HepG2 (cell line): ENCODE data around the gene BCAR3. TPM values are rescaled to one million over a fixed set of nuclear protein-coding genes. Genes with fewer than 3 reads are reported as not detected.

Experiments used
- FOXA3 ChIP-seq: IDR thresholded peaks from 2 replicates; pipeline ENCODE4 v1.6.1; 2016; ENCODE audit warnings: missing genetic modification reagents, missing compliant biosample characterization
- FOXO1 ChIP-seq: sonication (generic); formaldehyde crosslinking; IDR thresholded peaks from 2 replicates; pipeline ENCODE4 v1.4.0; 2020; ENCODE audit warnings: missing genetic modification reagents
- HNRNPUL1 ChIP-seq: fragments of 200-400 bp; formaldehyde crosslinking; IDR thresholded peaks from 2 replicates; pipeline ENCODE4 v1.6.1; 2017; ENCODE audit warnings: low read depth, mild to moderate bottlenecking, low read length, moderate library complexity
- IKZF5 ChIP-seq: IDR thresholded peaks from 2 replicates; pipeline ENCODE4 v1.6.1; 2018; ENCODE audit warnings: missing genetic modification reagents, mild to moderate bottlenecking, missing compliant biosample characterization
- KLF12 ChIP-seq: sonication (generic); formaldehyde crosslinking; IDR thresholded peaks from 2 replicates; pipeline ENCODE4 v1.4.0; 2020; ENCODE audit warnings: missing genetic modification reagents, borderline replicate concordance
- KLF9 ChIP-seq: IDR thresholded peaks from 2 replicates; pipeline ENCODE4 v1.6.1; 2016; ENCODE audit warnings: low read depth
- MED1 ChIP-seq: sonication (generic); formaldehyde crosslinking; IDR thresholded peaks from 2 replicates; pipeline ENCODE4 v1.4.0; 2020; ENCODE audit warnings: missing genetic modification reagents
- MED13 ChIP-seq: sonication (generic); formaldehyde crosslinking; IDR thresholded peaks from 2 replicates; pipeline ENCODE4 v1.5.0; 2020; ENCODE audit warnings: missing genetic modification reagents
- MTA1 ChIP-seq: sonication (generic); formaldehyde crosslinking; IDR thresholded peaks from 2 replicates; pipeline ENCODE4 v1.4.0; 2020; ENCODE audit warnings: missing genetic modification reagents, mild to moderate bottlenecking, borderline replicate concordance
- NFYB ChIP-seq: sonication (generic); formaldehyde crosslinking; IDR thresholded peaks from 2 replicates; pipeline ENCODE4 v1.4.0; 2020; ENCODE audit warnings: missing genetic modification reagents
- SMARCE1 ChIP-seq: fragments of 450-650 bp; IDR thresholded peaks from 2 replicates; pipeline ENCODE4 v1.6.1; 2017; ENCODE audit warnings: borderline replicate concordance
- SPEN ChIP-seq: sonication (generic); formaldehyde crosslinking; IDR thresholded peaks from 2 replicates; pipeline ENCODE4 v1.5.1; 2020; ENCODE audit warnings: low read depth, mild to moderate bottlenecking, missing genetic modification reagents
- XBP1 ChIP-seq: sonication (generic); formaldehyde crosslinking; IDR thresholded peaks from 2 replicates; pipeline ENCODE4 v1.5.0; 2020; ENCODE audit warnings: missing genetic modification reagents
- ZFP36L2 ChIP-seq: sonication (generic); formaldehyde crosslinking; IDR thresholded peaks from 2 replicates; pipeline ENCODE4 v1.4.0; 2020; ENCODE audit warnings: missing genetic modification reagents
- ZFY ChIP-seq: sonication (generic); formaldehyde crosslinking; IDR thresholded peaks from 2 replicates; pipeline ENCODE4 v1.4.0; 2020; ENCODE audit warnings: missing genetic modification reagents
- ZMYM2 ChIP-seq: sonication (generic); formaldehyde crosslinking; IDR thresholded peaks from 2 replicates; pipeline ENCODE4 v1.8.0; 2022; ENCODE audit warnings: mild to moderate bottlenecking, missing genetic modification reagents
- ZNF124 ChIP-seq: sonication (generic); formaldehyde crosslinking; IDR thresholded peaks from 2 replicates; pipeline ENCODE4 v1.4.0; 2020; ENCODE audit warnings: missing genetic modification reagents
- ZNF160 ChIP-seq: sonication (generic); formaldehyde crosslinking; IDR thresholded peaks from 2 replicates; pipeline ENCODE4 v1.8.0; 2022; ENCODE audit warnings: mild to moderate bottlenecking, inconsistent platforms, missing genetic modification reagents
- ZNF274 ChIP-seq: sonication (generic); formaldehyde crosslinking; IDR thresholded peaks from 2 replicates; pipeline ENCODE4 v1.5.1; 2020; ENCODE audit warnings: mild to moderate bottlenecking, missing genetic modification reagents
- ZNF326 ChIP-seq: sonication (generic); formaldehyde crosslinking; IDR thresholded peaks from 2 replicates; pipeline ENCODE4 v1.4.0; 2020; ENCODE audit warnings: missing genetic modification reagents, borderline replicate concordance
- ZNF431 ChIP-seq: sonication (generic); formaldehyde crosslinking; IDR thresholded peaks from 2 replicates; pipeline ENCODE4 v1.9.0; 2022; ENCODE audit warnings: missing genetic modification reagents, low read depth, mild to moderate bottlenecking, borderline replicate concordance
- ZNF547 ChIP-seq: sonication (generic); formaldehyde crosslinking; IDR thresholded peaks from 2 replicates; pipeline ENCODE4 v1.5.1; 2020; ENCODE audit warnings: mild to moderate bottlenecking, missing genetic modification reagents
- ZNF580 ChIP-seq: IDR thresholded peaks from 2 replicates; pipeline ENCODE4 v1.6.1; 2016; ENCODE audit warnings: low read depth, borderline replicate concordance
- ZNF616 ChIP-seq: sonication (generic); formaldehyde crosslinking; IDR thresholded peaks from 2 replicates; pipeline ENCODE4 v1.5.0; 2020; ENCODE audit warnings: low read depth, mild to moderate bottlenecking, missing genetic modification reagents
- ZSCAN29 ChIP-seq: sonication (generic); formaldehyde crosslinking; conservative IDR thresholded peaks from 2 replicates; pipeline ENCODE4 v1.4.0; 2020; ENCODE audit warnings: mild to moderate bottlenecking, missing genetic modification reagents
- polyA plus RNA-seq, 8 experiments: library from polyadenylated mRNA; depleted of rRNA in 3 of 8; stranded (reverse) in 7 of 8; unstranded in 1 of 8; fragments of >200 nt; fragmentation: Illumina TruSeq in 4 of 8; extraction: Trizol in 4 of 8; gene quantifications; 2 replicates each; pipeline versions ENCODE4 v1.2.1 to v1.2.3, GENCODE V29; 2011 to 2016; ENCODE audit warnings: low read depth in 4 of 8, missing spikeins in 1 of 8, mixed read lengths in 1 of 8; ENCODE audit not compliant: insufficient read depth in 1 of 8
- total RNA-seq, 5 experiments: library from RNA; depleted of rRNA; stranded (reverse); fragments of >200 nt; fragmentation: Illumina TruSeq; extraction: Trizol; gene quantifications; 2 replicates each; pipeline ENCODE4 v1.2.3, GENCODE V29; 2016; ENCODE audit warnings: low read depth in 1 of 5
- TF ChIP-seq, protein P1 (sequence below): sonication (generic); formaldehyde crosslinking; IDR thresholded peaks from 2 replicates; pipeline ENCODE4 v1.4.0; 2020; ENCODE audit warnings: missing genetic modification reagents, mild to moderate bottlenecking, borderline replicate concordance
- TF ChIP-seq, protein P2 (sequence below): sonication (generic); formaldehyde crosslinking; IDR thresholded peaks from 2 replicates; pipeline ENCODE4 v1.4.0; 2020; ENCODE audit warnings: missing genetic modification reagents

Gene BCAR3
- total and polyA plus RNA-seq, 2 of the 13 experiments (the other 11 are each of a cell fraction or from before 2014, with no cell fraction given), result 3.6 to 4.8 TPM

DNA sequence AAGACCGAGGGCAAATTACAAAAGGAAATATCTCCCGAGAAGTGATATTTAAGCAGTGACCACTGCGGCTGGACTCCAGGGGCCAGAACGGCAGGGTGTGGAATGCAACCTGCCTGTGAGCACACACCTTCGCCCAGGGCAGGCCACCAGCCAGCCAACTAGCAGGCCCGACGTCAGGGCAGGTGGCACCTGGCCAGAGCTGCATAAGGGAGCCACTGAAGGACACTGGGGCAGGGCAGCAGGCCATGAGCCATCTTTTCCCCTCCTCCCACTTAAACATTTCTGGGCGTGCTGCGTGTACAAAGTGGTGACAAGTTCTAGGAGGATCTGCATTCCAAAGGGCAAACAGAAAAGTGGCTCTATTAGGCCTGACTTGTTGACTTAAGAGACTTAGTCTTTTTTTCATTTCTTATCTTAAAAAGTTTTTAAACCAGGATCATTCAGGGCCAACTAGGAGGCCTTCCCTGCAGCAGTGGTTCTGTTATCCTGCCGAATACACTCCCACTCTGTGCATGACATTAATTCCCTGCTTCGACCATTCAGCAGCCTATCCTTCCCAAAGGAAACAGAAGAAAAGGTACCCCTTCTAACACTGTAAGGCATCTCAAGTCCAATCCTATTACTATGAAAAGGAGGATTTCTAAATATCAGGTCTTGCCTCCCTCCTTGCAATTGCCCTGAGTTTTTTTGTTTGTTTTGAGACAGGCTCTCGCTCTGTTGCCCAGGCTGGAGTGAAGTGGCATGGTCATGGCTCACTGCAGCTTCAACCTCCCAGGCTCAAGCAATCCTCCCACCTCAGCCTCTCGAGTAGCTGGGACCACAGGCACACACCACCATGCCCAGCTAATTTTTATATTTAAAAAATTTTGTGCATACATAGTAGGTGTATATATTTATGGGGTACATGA, 96.3 kb downstream of the BCAR3 start (continued):
- TF ChIP-seq, protein P1, sequence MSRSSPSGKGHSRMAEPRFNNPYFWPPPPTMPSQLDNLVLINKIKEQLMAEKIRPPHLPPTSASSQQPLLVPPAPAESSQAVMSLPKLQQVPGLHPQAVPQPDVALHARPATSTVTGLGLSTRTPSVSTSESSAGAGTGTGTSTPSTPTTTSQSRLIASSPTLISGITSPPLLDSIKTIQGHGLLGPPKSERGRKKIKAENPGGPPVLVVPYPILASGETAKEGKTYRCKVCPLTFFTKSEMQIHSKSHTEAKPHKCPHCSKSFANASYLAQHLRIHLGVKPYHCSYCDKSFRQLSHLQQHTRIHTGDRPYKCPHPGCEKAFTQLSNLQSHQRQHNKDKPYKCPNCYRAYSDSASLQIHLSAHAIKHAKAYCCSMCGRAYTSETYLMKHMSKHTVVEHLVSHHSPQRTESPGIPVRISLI, result peak; percentile 93
- TF ChIP-seq ZNF616 (CRISPR knock-in tag), result no peak
- TF ChIP-seq SPEN, result peak; percentile 25; the same call in 1 of the 2 replicates
- peak; percentile 58; the same call in 1 of the 2 replicates for TF ChIP-seq IKZF5
- TF ChIP-seq ZNF580 (CRISPR knock-in tag), result no peak
- TF ChIP-seq HNRNPUL1, result no peak
- no peak for TF ChIP-seq ZNF274
- 0 out of 2 replicates have a peak, but pooled peaks have one; percentile 26 for TF ChIP-seq MED13
- no peak for TF ChIP-seq KLF12 (CRISPR knock-in tag)
- TF ChIP-seq ZNF431, result no peak
- no peak for TF ChIP-seq ZNF326
- no peak for TF ChIP-seq ZNF160 (CRISPR knock-in tag)
- peak; percentile 90 for TF ChIP-seq ZNF124 (CRISPR knock-in tag)
- no peak for TF ChIP-seq KLF9
- TF ChIP-seq ZFY (CRISPR knock-in tag), result peak; percentile 60; the same call in 1 of the 2 replicates
- no peak for TF ChIP-seq SMARCE1
- 0 out of 2 replicates have a peak, but pooled peaks have one; percentile 16 for TF ChIP-seq FOXO1 (CRISPR knock-in tag)
- peak; percentile 52 for TF ChIP-seq NFYB (CRISPR knock-in tag)
- TF ChIP-seq MTA1 (CRISPR knock-in tag), result peak; percentile 83; the same call in 1 of the 2 replicates
- no peak for TF ChIP-seq XBP1 (CRISPR knock-in tag)
- TF ChIP-seq ZMYM2 (CRISPR knock-in tag), result 0 out of 2 replicates have a peak, but pooled peaks have one; percentile 27
- no peak; the same call in 1 of the 2 replicates for TF ChIP-seq ZSCAN29 (CRISPR knock-in tag)
- TF ChIP-seq ZNF547, result no peak
- TF ChIP-seq MED1, result peak; percentile 86
- TF ChIP-seq FOXA3 (CRISPR knock-in tag), result peak; percentile 78
- no peak for TF ChIP-seq ZFP36L2
- TF ChIP-seq, protein P2, sequence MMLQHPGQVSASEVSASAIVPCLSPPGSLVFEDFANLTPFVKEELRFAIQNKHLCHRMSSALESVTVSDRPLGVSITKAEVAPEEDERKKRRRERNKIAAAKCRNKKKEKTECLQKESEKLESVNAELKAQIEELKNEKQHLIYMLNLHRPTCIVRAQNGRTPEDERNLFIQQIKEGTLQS (CRISPR knock-in tag), result 0 out of 2 replicates have a peak, but pooled peaks have one; percentile 25
